HCT116 (cell line): ENCODE data around the gene HAVCR2.

ENCODE experiments used
- ELF1 ChIP-seq: IDR thresholded peaks from 2 replicates; pipeline ENCODE4 v1.6.1; 2012; ENCODE audit warnings: low read depth, borderline replicate concordance
- JUND ChIP-seq: IDR thresholded peaks from 2 replicates; pipeline ENCODE4 v1.6.1; 2012
- POLR2A ChIP-seq: IDR thresholded peaks from 2 replicates; pipeline ENCODE4 v1.7.0; 2011; ENCODE audit warnings: borderline replicate concordance; ENCODE audit not compliant: insufficient read depth, insufficient read length; ENCODE audit errors: extremely low read depth
- POLR2AphosphoS5 ChIP-seq: IDR thresholded peaks from 2 replicates; pipeline ENCODE4 v1.6.1; 2011; ENCODE audit warnings: mild to moderate bottlenecking, low read depth, low read length, moderate library complexity
- SRF ChIP-seq: IDR thresholded peaks from 2 replicates; pipeline ENCODE4 v1.6.1; 2012; ENCODE audit warnings: low read depth
- YY1 ChIP-seq: IDR thresholded peaks from 2 replicates; pipeline ENCODE4 v1.6.1; 2011; ENCODE audit warnings: low read length, low read depth, moderate library complexity, mild to moderate bottlenecking; ENCODE audit not compliant: insufficient replicate concordance; ENCODE audit errors: extremely low read depth
- TF ChIP-seq, protein P1 (sequence below), 3 experiments: fragments of 200-600 bp in 1 of 3; sonication (generic) in 1 of 3; IDR thresholded peaks in 2 of 3; conservative IDR thresholded peaks in 1 of 3; 2 replicates each; pipeline ENCODE4 v1.5.1; 2012 to 2017; ENCODE audit warnings: low read depth in 2 of 3, low read length in 2 of 3, antibody characterized with exemption in 1 of 3, borderline replicate concordance in 1 of 3, control low read depth in 1 of 3, mild to moderate bottlenecking in 1 of 3, mixed read lengths in 1 of 3, mixed run types in 1 of 3, moderate library complexity in 1 of 3; ENCODE audit not compliant: insufficient read depth in 1 of 3
- TF ChIP-seq, protein P2 (sequence below): IDR thresholded peaks from 2 replicates; pipeline ENCODE4 v1.6.1; 2012; ENCODE audit warnings: low read depth
- TF ChIP-seq, protein P3 (sequence below): IDR thresholded peaks from 2 replicates; pipeline ENCODE4 v1.6.1; 2012

DNA sequence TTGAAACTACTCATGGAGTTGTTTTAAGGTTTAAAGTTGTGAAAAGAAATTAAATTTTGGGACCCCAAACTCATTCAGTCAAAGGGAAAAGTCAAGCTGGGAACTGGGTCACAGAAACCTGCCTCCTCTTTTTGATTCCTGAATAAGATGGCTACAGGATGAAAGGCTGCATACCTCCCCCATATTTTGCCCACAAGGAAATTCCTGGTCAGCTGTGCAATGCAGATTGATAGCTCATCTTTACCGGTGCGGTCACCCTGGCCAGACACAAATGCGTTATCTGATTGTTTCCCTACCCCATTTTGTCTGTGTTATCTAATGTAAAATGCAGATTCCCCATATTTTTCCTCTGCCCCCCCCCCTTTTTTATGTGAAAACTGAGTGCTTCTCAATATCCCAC, 1.3 kb downstream of the HAVCR2 start:
- TF ChIP-seq, protein P1, sequence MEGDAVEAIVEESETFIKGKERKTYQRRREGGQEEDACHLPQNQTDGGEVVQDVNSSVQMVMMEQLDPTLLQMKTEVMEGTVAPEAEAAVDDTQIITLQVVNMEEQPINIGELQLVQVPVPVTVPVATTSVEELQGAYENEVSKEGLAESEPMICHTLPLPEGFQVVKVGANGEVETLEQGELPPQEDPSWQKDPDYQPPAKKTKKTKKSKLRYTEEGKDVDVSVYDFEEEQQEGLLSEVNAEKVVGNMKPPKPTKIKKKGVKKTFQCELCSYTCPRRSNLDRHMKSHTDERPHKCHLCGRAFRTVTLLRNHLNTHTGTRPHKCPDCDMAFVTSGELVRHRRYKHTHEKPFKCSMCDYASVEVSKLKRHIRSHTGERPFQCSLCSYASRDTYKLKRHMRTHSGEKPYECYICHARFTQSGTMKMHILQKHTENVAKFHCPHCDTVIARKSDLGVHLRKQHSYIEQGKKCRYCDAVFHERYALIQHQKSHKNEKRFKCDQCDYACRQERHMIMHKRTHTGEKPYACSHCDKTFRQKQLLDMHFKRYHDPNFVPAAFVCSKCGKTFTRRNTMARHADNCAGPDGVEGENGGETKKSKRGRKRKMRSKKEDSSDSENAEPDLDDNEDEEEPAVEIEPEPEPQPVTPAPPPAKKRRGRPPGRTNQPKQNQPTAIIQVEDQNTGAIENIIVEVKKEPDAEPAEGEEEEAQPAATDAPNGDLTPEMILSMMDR (IDR thresholded peaks at IDR 0.05 in 2 of 3, conservative IDR thresholded peaks at IDR 0.05 in 1 of 3; ENCODE audit: borderline replicate concordance in 1 of 3, insufficient read depth in 1 of 3, low read depth in 2 of 3, low read length in 2 of 3) = no peak
- TF ChIP-seq POLR2A = no peak
- TF ChIP-seq, protein P2, sequence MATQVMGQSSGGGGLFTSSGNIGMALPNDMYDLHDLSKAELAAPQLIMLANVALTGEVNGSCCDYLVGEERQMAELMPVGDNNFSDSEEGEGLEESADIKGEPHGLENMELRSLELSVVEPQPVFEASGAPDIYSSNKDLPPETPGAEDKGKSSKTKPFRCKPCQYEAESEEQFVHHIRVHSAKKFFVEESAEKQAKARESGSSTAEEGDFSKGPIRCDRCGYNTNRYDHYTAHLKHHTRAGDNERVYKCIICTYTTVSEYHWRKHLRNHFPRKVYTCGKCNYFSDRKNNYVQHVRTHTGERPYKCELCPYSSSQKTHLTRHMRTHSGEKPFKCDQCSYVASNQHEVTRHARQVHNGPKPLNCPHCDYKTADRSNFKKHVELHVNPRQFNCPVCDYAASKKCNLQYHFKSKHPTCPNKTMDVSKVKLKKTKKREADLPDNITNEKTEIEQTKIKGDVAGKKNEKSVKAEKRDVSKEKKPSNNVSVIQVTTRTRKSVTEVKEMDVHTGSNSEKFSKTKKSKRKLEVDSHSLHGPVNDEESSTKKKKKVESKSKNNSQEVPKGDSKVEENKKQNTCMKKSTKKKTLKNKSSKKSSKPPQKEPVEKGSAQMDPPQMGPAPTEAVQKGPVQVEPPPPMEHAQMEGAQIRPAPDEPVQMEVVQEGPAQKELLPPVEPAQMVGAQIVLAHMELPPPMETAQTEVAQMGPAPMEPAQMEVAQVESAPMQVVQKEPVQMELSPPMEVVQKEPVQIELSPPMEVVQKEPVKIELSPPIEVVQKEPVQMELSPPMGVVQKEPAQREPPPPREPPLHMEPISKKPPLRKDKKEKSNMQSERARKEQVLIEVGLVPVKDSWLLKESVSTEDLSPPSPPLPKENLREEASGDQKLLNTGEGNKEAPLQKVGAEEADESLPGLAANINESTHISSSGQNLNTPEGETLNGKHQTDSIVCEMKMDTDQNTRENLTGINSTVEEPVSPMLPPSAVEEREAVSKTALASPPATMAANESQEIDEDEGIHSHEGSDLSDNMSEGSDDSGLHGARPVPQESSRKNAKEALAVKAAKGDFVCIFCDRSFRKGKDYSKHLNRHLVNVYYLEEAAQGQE = no peak
- no peak for TF ChIP-seq ELF1
- no peak for TF ChIP-seq POLR2AphosphoS5
- no peak for TF ChIP-seq YY1
- TF ChIP-seq, protein P3, sequence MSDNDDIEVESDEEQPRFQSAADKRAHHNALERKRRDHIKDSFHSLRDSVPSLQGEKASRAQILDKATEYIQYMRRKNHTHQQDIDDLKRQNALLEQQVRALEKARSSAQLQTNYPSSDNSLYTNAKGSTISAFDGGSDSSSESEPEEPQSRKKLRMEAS = no peak
- no peak for TF ChIP-seq SRF
- no peak for TF ChIP-seq JUND
